NCI-H2029 (cell line): ENCODE measurements around the gene UBLCP1.

Source experiments
- DNase-seq: peaks from one replicate; lab custom pipeline; 2025; lab: John Stamatoyannopoulos, UW

UBLCP1 gene

DNA sequence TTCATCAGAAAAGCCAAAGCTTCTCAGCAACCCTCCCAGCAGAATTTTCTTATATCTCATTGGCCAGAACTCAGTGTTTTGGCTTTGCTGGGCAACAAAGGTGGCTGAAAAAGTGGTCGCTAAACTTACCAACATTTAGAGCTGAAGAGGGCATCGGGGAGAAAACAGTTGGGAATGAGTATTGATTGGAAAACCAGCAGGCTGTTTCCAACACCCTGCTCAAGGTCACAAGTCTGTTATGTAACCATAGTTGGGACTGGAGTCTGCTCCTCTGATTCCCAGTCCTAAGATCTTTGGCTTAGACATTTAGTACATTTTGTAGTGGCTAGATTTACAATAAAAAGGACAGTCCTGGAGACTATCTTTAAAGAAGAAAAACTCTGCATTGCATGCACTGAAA, 50.1 kb downstream of the UBLCP1 start:
- no peak for DNase-seq

GRCh38 chr5:159316519-159317383, 53.7 kb downstream of the UBLCP1 start:
- DNase-seq: no peak

GRCh38 chr5:159317849-159318248, 54.8 kb downstream of the UBLCP1 start:
- DNase-seq: no peak

GRCh38 chr5:159318448-159318847, 55.4 kb downstream of the UBLCP1 start:
- DNase-seq: no peak

DNA sequence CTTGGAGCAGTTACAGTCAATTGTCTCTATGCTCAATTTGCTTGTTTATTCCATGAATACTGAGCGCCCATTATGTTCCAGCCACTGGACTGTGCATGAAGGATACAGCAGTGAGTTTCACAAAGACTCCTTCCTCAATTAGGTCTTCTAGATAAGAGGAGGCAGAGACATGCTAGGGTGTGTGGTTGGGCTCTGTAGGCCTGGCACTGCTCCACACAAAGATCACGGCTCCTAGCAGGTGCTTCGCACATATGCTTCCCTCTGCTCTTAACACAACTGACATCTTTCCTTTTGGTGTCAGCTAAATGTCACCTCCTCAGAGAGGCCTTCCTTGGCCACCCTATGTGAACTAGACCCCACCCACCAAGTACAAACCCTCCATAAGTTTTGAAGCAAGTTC, 56.3 kb downstream of the UBLCP1 start:
- DNase-seq: no peak

DNA sequence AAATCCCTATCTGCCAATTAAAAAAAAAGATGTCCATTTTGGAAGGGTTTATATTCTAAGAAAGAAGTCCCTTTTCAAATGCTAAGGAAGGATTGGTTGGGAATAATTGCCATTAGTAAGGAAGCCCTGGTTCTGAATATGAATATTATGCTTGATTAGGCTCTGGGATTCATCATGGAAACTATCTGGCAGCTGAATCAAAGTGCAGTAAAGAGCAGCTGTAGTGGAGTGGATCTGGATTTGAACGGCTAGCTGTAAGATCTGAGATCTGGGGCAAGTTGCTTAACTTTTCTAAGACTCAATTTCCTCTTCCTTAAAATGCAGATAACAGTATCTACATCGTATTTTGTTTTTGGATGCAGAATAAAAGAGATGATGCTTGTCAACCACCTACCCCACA, 56.7 kb downstream of the UBLCP1 start:
- no peak for DNase-seq

DNA sequence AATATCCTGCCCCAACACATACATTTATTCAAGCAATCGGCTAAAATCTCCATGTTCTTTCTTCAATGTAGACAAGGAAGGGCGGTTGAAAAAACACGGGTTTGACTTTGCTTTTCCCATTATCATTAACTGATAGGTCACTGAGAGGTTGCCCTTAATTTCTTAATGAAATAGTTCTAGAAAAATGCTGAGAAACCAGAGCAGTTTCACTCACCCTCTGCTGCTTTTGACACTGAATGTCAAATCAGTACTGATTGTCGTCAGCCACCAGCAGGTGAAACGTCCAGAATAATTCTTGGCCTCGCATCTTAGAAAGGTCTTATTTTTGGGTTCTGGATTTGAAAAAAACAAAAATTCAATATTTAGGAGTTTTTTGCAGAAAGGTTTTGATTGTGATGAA, 59.1 kb downstream of the UBLCP1 start:
- DNase-seq: no peak

- DNase-seq: no peak
These were observed 61.1 kb downstream of the UBLCP1 start for GRCh38 chr5:159324102-159324755.

DNA sequence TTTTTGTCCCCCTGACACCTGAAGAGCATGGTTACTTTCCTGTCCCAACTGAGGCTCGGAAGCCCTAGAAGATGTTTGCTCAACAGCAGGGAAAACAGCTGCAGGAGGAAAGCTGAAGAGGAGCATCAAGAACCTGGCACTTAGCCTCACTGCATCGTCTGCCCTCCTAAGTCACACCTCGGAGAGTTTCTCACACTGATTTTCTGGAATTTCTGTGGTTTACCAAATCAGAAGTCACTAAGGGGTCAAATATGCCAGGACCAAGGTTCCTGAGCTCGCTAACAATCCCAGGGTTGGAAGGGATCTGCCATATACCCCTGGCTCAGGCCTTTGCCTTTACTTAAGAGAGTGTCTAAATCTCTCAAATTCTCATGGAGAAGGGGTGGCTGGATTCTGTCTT, 61.9 kb downstream of the UBLCP1 start:
- no peak for DNase-seq

DNA sequence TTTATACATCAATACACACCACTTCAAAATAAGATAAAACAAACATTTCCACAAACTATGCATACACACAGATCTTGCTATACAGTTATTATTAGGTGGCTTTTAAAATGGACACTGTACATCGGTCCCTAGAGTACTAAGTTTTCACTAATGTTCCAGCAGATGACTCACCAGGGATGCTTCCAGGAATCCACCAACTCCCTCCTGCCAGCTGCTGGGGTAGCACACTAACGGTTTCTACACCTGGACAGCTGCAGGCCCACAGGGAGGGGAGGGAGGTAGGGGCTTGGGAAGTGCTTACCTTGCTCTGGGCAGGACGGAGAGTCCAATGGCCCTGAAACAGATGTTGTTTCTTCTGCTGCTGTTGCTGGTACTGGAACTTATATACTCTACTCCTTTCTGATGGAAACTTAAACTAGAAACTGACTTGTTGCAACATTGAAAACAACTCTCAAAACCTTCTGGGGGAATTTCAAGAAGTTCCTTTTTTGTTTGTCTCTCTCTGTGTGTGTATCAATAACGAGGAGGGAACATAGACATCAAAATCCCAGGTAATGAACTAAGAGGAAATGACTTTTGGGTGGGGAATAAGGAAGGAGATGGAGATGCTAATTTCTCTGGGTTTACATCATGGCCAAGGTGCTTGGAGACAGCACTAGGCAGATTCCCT, 67.2 kb downstream of the UBLCP1 start, which contains the start of gene IL12B:
TSS of gene IL12B (minus strand) at position 357 of the 670 bp plus-strand sequence. CDS start 3,705 bp downstream, outside the sequence.
- no peak for DNase-seq

DNA sequence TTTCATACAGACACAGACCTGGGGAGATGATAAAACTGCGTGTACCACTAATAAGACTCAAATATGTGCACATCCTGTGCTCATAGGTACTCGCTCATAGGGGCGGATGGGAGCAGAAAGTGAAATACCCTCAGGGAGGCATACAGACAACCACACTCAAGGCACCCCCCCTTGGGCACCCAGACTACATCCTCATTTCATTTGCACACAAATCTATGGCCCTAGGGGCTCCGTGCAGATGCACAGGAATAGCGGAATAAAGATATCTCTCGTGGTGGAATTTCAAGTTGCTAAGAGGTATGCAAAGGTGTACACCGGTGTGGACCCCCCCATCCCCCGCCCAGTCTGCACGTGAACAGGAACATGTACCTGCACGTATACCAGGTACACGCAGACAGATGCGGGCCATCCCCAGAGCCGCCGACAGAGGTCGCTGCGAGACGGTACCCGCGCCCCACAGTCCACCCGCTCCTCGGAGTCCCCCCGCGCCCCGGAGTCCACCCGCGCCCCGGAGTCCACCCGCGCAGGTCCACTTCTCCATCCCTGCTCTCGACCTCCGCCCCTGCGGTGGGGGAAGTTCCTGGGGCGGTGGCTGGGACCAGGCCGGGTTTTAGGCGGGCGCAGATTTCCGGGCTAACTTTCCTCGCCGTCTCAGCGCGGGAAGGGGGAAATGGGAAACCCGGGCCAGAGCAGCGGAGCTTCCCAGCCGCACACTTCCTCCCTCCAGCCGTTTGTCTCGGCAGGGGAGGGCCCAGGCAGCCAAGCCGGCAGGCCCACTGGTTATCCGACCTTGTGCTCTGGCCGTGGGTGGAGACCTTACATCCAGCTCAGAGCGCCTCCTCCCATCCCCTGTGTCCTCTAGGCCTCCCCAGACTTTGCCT, 68.2 kb downstream of the UBLCP1 start:
- DNase-seq: no peak

DNA sequence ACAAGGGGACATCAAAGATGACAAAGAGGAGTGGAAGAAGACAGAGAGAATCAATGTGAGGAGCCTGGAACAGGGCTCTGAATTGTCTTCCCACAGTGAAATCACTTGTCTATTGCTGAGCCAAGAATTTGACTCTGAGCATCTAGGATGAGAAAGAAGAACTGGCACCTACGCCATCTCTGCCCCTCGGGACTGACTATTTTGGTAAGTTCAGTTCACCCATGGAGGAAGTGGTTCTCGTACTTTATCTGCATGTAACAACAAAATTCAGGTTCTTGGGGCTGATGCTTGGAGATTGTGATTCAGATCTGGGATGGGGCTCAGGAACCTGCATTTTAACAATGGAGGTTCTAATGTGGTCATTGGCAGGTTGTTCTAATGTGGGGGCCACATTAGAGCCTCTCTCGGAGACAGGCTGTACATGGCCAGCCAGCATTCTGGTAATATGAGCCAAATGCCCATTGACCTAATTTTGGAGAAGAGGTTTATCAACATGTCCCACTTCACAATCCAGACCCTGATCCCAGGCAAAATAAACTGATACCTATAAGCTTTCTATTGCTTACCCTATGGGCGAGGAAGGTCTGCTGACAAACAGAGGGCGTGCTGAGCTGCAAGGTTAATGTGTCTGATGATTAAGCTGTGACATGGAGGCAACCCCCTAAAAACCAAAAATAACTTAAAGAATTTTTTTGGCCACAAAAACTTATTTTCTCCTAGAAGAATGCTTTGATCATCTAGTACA, 69.9 kb downstream of the UBLCP1 start:
- no peak for DNase-seq

- DNase-seq: no peak
These were observed 70.4 kb downstream of the UBLCP1 start for GRCh38 chr5:159333545-159333925.
